Body of pancreas (tissue), 4 donors: Measurements from ENCODE around the gene KIZ.

Source experiments
- POLR2A ChIP-seq, 3 donors: fragments of 450-650 bp; IDR thresholded peaks; one replicate each; pipeline ENCODE4 v1.6.1; 2016; ENCODE audit warnings: antibody characterized with exemption in 3 of 3, mild to moderate bottlenecking in 2 of 3
- TF ChIP-seq, protein P1 (sequence below), 7 experiments: fragments of 450-650 bp in 4 of 7; fragments of 200-600 bp in 3 of 7; sonication (generic) in 3 of 7; IDR thresholded peaks; one replicate each; pipeline ENCODE4 v1.5.1; 2016 to 2019; ENCODE audit warnings: antibody characterized with exemption in 7 of 7

DNA sequence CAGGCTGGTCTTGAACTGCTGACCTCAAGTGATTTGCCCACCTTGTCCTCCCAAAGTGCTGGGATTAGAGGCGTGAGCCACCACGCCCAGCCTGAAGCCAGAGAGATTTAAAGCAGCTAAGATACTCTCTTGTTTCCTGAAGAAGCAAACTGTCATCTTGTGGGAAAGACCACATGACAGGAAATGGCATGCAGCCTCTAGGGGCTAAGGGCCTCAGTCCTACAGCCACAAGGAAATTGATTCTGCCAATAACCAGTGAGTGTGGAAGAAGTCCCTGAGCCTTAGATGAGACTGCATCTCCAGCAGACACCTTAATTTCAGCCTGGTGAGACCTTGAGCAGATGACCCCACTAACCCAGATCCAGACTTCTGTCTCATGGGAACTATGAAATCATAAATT lies 40.9 kb downstream of the KIZ start:
- TF ChIP-seq, protein P1, sequence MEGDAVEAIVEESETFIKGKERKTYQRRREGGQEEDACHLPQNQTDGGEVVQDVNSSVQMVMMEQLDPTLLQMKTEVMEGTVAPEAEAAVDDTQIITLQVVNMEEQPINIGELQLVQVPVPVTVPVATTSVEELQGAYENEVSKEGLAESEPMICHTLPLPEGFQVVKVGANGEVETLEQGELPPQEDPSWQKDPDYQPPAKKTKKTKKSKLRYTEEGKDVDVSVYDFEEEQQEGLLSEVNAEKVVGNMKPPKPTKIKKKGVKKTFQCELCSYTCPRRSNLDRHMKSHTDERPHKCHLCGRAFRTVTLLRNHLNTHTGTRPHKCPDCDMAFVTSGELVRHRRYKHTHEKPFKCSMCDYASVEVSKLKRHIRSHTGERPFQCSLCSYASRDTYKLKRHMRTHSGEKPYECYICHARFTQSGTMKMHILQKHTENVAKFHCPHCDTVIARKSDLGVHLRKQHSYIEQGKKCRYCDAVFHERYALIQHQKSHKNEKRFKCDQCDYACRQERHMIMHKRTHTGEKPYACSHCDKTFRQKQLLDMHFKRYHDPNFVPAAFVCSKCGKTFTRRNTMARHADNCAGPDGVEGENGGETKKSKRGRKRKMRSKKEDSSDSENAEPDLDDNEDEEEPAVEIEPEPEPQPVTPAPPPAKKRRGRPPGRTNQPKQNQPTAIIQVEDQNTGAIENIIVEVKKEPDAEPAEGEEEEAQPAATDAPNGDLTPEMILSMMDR (IDR thresholded peaks at IDR 0.05): no peak
- no peak for TF ChIP-seq POLR2A (IDR thresholded peaks at IDR 0.05)
